Mesenchymal stem cell (in vitro differentiated cells and primary cell): Measurements from ENCODE around the gene MAL.

Source experiments
- DNase-seq: peaks from one replicate; pipeline ENCODE4 v3.0.0-alpha.2; 2013
- H2AFZ ChIP-seq: one replicate; pipeline ENCODE4 v1.6.1; 2013; ENCODE audit warnings: low read depth, mild to moderate bottlenecking, control low read depth, inconsistent platforms, low read length, moderate library complexity
- H2AK5ac ChIP-seq: 2 replicates; pipeline ENCODE4 v1.6.1; 2013; ENCODE audit warnings: low read length, moderate library complexity, mild to moderate bottlenecking, inconsistent platforms; ENCODE audit not compliant: severe bottlenecking
- H2BK120ac ChIP-seq: one replicate; pipeline ENCODE4 v1.6.1; 2013; ENCODE audit warnings: low read depth, mild to moderate bottlenecking, inconsistent platforms, low read length, moderate library complexity
- H2BK12ac ChIP-seq, 2 experiments: one replicate each; pipeline ENCODE4 v1.6.1; 2013; ENCODE audit warnings: inconsistent platforms in 2 of 2, low read length in 2 of 2, mild to moderate bottlenecking in 2 of 2, moderate library complexity in 2 of 2, control low read depth in 1 of 2
- H2BK15ac ChIP-seq: one replicate; pipeline ENCODE4 v1.6.1; 2013; ENCODE audit warnings: mild to moderate bottlenecking, low read depth, inconsistent platforms; ENCODE audit not compliant: poor library complexity, severe bottlenecking
- H2BK5ac ChIP-seq: 2 replicates; pipeline ENCODE4 v1.6.1; 2013; ENCODE audit warnings: low read depth, mild to moderate bottlenecking, low read length, control low read depth, inconsistent platforms; ENCODE audit not compliant: poor library complexity, severe bottlenecking
- H3K14ac ChIP-seq, 2 experiments: one replicate each; pipeline ENCODE4 v1.6.1; 2013; ENCODE audit warnings: inconsistent platforms in 2 of 2, low read length in 2 of 2, control low read depth in 1 of 2, mild to moderate bottlenecking in 1 of 2, moderate library complexity in 1 of 2
- H3K18ac ChIP-seq, 2 experiments: one replicate each; pipeline ENCODE4 v1.6.1; 2013; ENCODE audit warnings: inconsistent platforms in 2 of 2, low read length in 2 of 2, control low read depth in 1 of 2, low read depth in 1 of 2, mild to moderate bottlenecking in 1 of 2
- H3K23ac ChIP-seq, 2 experiments: one replicate each; pipeline ENCODE4 v1.6.1; 2013; ENCODE audit warnings: inconsistent platforms in 2 of 2, low read length in 2 of 2, mild to moderate bottlenecking in 2 of 2, moderate library complexity in 2 of 2, control low read depth in 1 of 2
- H3K27ac ChIP-seq: 2 replicates; pipeline ENCODE4 v1.5.1; 2013; ENCODE audit warnings: mild to moderate bottlenecking, moderate library complexity, low read length, control low read depth, inconsistent platforms; ENCODE audit not compliant: poor library complexity, severe bottlenecking
- H3K27me3 ChIP-seq, 2 experiments: 2 replicates each; pipeline versions ENCODE4 v1.6.1 to v1.7.0; 2013; ENCODE audit warnings: low read length in 2 of 2, mild to moderate bottlenecking in 2 of 2, moderate library complexity in 2 of 2, control low read depth in 1 of 2, inconsistent platforms in 1 of 2; ENCODE audit not compliant: control insufficient read depth in 1 of 2, insufficient read depth in 1 of 2
- H3K36me3 ChIP-seq, 2 experiments: 2 replicates each; pipeline versions ENCODE4 v1.6.1 to v1.7.0; 2013; ENCODE audit warnings: low read length in 2 of 2, control low read depth in 1 of 2, inconsistent platforms in 1 of 2, low read depth in 1 of 2, mild to moderate bottlenecking in 1 of 2; ENCODE audit not compliant: insufficient read depth in 2 of 2, control insufficient read depth in 1 of 2
- H3K4ac ChIP-seq, 2 experiments: one replicate each; pipeline ENCODE4 v1.6.1; 2013; ENCODE audit warnings: inconsistent platforms in 2 of 2, low read length in 2 of 2, mild to moderate bottlenecking in 2 of 2, moderate library complexity in 2 of 2, control low read depth in 1 of 2, low read depth in 1 of 2
- H3K4me1 ChIP-seq: 2 replicates; pipeline ENCODE4 v1.6.1; 2013; ENCODE audit warnings: low read depth, low read length, control low read depth; ENCODE audit not compliant: control insufficient read depth, insufficient read depth
- H3K4me2 ChIP-seq: 2 replicates; pipeline ENCODE4 v1.6.1; 2013; ENCODE audit warnings: low read length, mild to moderate bottlenecking, inconsistent platforms; ENCODE audit not compliant: poor library complexity, severe bottlenecking
- H3K4me3 ChIP-seq, 2 experiments: 2 replicates each; pipeline versions ENCODE4 v1.5.1 to v1.7.0; 2013; ENCODE audit warnings: low read length in 2 of 2, mild to moderate bottlenecking in 2 of 2, control low read depth in 1 of 2, low read depth in 1 of 2; ENCODE audit not compliant: insufficient read depth in 1 of 2
- H3K79me1 ChIP-seq: replicated peaks from 2 replicates; pipeline ENCODE4 v1.6.1; 2013; ENCODE audit warnings: mild to moderate bottlenecking, control low read depth, low read length, inconsistent platforms; ENCODE audit not compliant: poor library complexity, severe bottlenecking
- H3K9ac ChIP-seq: 2 replicates; pipeline ENCODE4 v1.7.0; 2013; ENCODE audit warnings: mild to moderate bottlenecking, low read length, moderate library complexity
- H3K9me3 ChIP-seq: 2 replicates; pipeline ENCODE4 v1.7.0; 2013; ENCODE audit warnings: mild to moderate bottlenecking, low read length; ENCODE audit not compliant: control insufficient read depth
- H4K8ac ChIP-seq: one replicate; pipeline ENCODE4 v1.6.1; 2013; ENCODE audit warnings: inconsistent platforms, mild to moderate bottlenecking, low read length, moderate library complexity
- H4K91ac ChIP-seq: one replicate; pipeline ENCODE4 v1.6.1; 2013; ENCODE audit warnings: mild to moderate bottlenecking, low read length, inconsistent platforms
- WGBS: methylation state at CpG from one replicate; pipeline ENCODE4 v1.1.7; 2013; ENCODE audit warnings: mixed read lengths; 5-methylcytosine and 5-hydroxymethylcytosine counted together

MAL gene

DNA sequence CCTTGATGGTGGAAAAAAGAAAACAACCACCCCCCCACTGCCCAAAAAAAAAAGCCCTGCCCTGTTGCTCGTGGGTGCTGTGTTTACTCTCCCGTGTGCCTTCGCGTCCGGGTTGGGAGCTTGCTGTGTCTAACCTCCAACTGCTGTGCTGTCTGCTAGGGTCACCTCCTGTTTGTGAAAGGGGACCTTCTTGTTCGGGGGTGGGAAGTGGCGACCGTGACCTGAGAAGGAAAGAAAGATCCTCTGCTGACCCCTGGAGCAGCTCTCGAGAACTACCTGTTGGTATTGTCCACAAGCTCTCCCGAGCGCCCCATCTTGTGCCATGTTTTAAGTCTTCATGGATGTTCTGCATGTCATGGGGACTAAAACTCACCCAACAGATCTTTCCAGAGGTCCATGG is 28.0 kb downstream of the MAL start:
- 61% methylated on average over 11 of the region's 11 CpGs for WGBS
- no peak overlapping the region for H3K4ac ChIP-seq

DNA sequence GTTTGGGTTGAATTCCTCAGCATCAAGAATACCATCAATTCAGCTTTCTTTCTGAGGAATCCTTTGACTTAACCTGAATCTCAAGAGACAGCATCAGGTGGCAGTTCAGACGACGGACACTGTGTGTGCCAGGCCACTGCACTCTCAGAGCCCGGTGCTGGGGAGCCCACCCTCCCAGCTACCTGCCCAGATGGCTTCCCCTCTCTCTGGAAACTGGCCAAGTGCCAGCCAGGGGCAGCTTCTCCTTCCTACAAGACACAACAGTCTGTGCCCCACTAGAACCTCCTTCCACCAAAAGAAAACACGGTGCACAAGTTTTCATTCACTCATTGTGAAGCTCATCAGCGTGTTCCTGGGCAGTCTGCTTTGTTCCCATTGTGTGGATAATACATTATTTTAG is 28.5 kb downstream of the MAL start:
- H2BK120ac ChIP-seq: no peak overlapping the region
- no peak overlapping the region for H3K4me3 ChIP-seq
- H3K36me3 ChIP-seq: no peaks in the 10 kb centered on the region
- no peak overlapping the region for H2AK5ac ChIP-seq
- H3K27me3 ChIP-seq: peaks cover 14 to 86% of the 10 kb centered on the region in 2 experiments
- peaks cover 6% of the 10 kb centered on the region for H3K4me1 ChIP-seq
- H3K18ac ChIP-seq: no peak overlapping the region
- H2BK5ac ChIP-seq: no peak overlapping the region
- no peak overlapping the region for H3K14ac ChIP-seq
- H3K9ac ChIP-seq: no peak overlapping the region
- H3K23ac ChIP-seq: no peak overlapping the region
- no peaks in the 10 kb centered on the region for H3K9me3 ChIP-seq
- no peak overlapping the region for H2BK15ac ChIP-seq
- H3K4ac ChIP-seq: no peak overlapping the region
- no peak overlapping the region for H3K4me2 ChIP-seq
- DNase-seq: no peak
- H4K8ac ChIP-seq: no peak overlapping the region
- no peak overlapping the region for H2AFZ ChIP-seq
- 68% methylated on average over 5 of the region's 5 CpGs for WGBS
- no peak overlapping the region for H4K91ac ChIP-seq
- no peak overlapping the region for H3K27ac ChIP-seq
- no peak overlapping the region for H2BK12ac ChIP-seq
- H3K79me1 ChIP-seq: no peaks in the 10 kb centered on the region

More for the DNA sequence above, 28.0 kb downstream of the MAL start:
- no peak overlapping the region for H4K91ac ChIP-seq
- no peak overlapping the region for H2BK120ac ChIP-seq
- H2BK12ac ChIP-seq: no peak overlapping the region
- H3K27ac ChIP-seq: no peak overlapping the region
- H3K27me3 ChIP-seq: peaks cover 14 to 86% of the 10 kb centered on the region in 2 experiments
- H2AK5ac ChIP-seq: no peak overlapping the region
- H3K18ac ChIP-seq: no peak overlapping the region
- H3K4me2 ChIP-seq: no peak overlapping the region
- H3K14ac ChIP-seq: no peak overlapping the region
- H3K4me1 ChIP-seq: peaks cover 4% of the 10 kb centered on the region
- no peaks in the 10 kb centered on the region for H3K79me1 ChIP-seq
- H2BK15ac ChIP-seq: no peak overlapping the region
- H2AFZ ChIP-seq: no peak overlapping the region
- no peak overlapping the region for H3K4me3 ChIP-seq
- no peak for DNase-seq
- no peaks in the 10 kb centered on the region for H3K9me3 ChIP-seq
- H2BK5ac ChIP-seq: no peak overlapping the region
- H3K36me3 ChIP-seq: no peaks in the 10 kb centered on the region
- no peak overlapping the region for H3K9ac ChIP-seq
- H4K8ac ChIP-seq: no peak overlapping the region
- no peak overlapping the region for H3K23ac ChIP-seq

DNA sequence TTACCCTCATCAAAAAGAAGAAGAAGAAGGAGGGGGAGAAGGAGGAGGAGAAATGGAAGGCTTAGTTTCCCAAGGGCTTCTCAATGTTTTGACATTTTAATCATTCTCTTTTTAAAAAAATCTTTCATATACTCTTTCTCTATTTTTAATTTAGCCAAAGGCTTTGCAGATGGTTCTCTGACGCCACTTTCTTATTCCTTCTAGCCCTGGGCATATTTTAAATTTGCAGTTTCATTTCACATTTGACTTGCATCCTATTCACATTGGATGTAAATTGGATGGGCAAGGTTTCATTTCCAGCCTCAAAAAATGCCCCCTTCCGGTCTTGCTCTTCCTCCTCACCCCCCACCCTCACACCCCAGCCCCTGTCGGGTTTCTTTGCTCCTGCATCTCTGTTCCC is 29.8 kb downstream of the MAL start:
- Histone ChIP-seq H3K4me3 (no peak overlapping the region), H4K8ac (no peak overlapping the region), H3K4me2 (no peak overlapping the region), H3K79me1 (no peaks in the 10 kb centered on the region), H2AFZ (no peak overlapping the region), H3K36me3 (no peaks in the 10 kb centered on the region), H3K23ac (no peak overlapping the region), H2BK15ac (no peak overlapping the region), H3K9me3 (no peaks in the 10 kb centered on the region), H2BK120ac (no peak overlapping the region), H3K4ac (no peak overlapping the region), H3K9ac (no peak overlapping the region), H3K27ac (no peak overlapping the region), H3K4me1 (peaks cover 7% of the 10 kb centered on the region), H2AK5ac (no peak overlapping the region), H3K14ac (no peak overlapping the region), H3K27me3 (peaks cover 14 to 94% of the 10 kb centered on the region in 2 experiments), H2BK5ac (no peak overlapping the region), H2BK12ac (no peak overlapping the region), H4K91ac (no peak overlapping the region), H3K18ac (no peak overlapping the region)
- 37% methylated on average over 2 of the region's 3 CpGs for WGBS
- DNase-seq: no peak

DNA sequence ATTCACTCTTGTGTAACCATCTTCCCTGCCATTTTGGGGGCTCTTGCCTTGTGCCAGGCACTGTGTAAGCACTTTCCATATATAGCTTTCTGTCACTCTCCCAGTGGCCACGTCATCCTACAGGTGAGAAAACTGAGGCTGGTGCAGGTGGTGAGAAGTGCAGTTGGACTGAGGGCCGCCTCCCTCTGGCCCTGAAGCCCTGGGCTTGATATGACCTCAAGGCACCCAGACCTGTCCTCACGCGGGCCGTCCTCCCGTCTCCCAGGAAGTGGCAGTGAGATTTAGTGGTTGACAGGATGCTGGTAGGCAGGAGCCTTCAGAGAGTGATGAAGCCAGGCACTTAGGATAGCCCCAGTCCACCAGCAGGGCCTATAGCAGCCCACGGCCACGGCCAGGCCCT is 30.5 kb downstream of the MAL start:
- H3K9ac ChIP-seq: no peak overlapping the region
- no peak overlapping the region for H3K14ac ChIP-seq
- no peak overlapping the region for H2BK15ac ChIP-seq
- H4K8ac ChIP-seq: no peak overlapping the region
- no peak overlapping the region for H2AFZ ChIP-seq
- no peak overlapping the region for H2BK120ac ChIP-seq
- H3K4ac ChIP-seq: no peak overlapping the region
- H2BK5ac ChIP-seq: no peak overlapping the region
- H3K36me3 ChIP-seq: no peaks in the 10 kb centered on the region
- no peak overlapping the region for H3K27ac ChIP-seq
- H3K27me3 ChIP-seq: peaks cover 14 to 94% of the 10 kb centered on the region in 2 experiments
- no peak overlapping the region for H2BK12ac ChIP-seq
- no peak overlapping the region for H3K23ac ChIP-seq
- peaks cover 7% of the 10 kb centered on the region for H3K4me1 ChIP-seq
- no peaks in the 10 kb centered on the region for H3K9me3 ChIP-seq
- DNase-seq: no peak
- H3K79me1 ChIP-seq: no peaks in the 10 kb centered on the region
- no peak overlapping the region for H3K4me3 ChIP-seq
- H2AK5ac ChIP-seq: no peak overlapping the region
- no peak overlapping the region for H4K91ac ChIP-seq
- no peak overlapping the region for H3K18ac ChIP-seq
- 74% methylated on average over 8 of the region's 8 CpGs for WGBS
- no peak overlapping the region for H3K4me2 ChIP-seq
